Myocyte (in vitro differentiated cells): Measurements from ENCODE around the gene GPR3. TPM values are rescaled to one million over a fixed set of nuclear protein-coding genes. Genes with fewer than 3 reads are reported as not detected.

Experiments
- DNase-seq: peaks from one replicate; pipeline ENCODE4 v3.0.0-alpha.2; 2012; ENCODE audit warnings: low read depth
- polyA plus RNA-seq: library from polyadenylated mRNA; unstranded; fragments of >200 nt; gene quantifications from one replicate; pipeline ENCODE4 v1.2.1, GENCODE V29; 2012; ENCODE audit warnings: missing spikeins
- total RNA-seq: library from RNA; depleted of rRNA; stranded (reverse); fragments of >200 nt; gene quantifications from 2 replicates; pipeline ENCODE4 v1.2.3, GENCODE V29; 2014

Gene GPR3
- 0.16 and 0.72 TPM in 2 replicates for total RNA-seq
- 0.74 TPM for polyA plus RNA-seq

- peak; percentile 91 for DNase-seq
These were observed at the start of gene GPR3 for GRCh38 chr1:27392096-27392777. Gene GPR3 (plus strand): TSS chr1:27392622. CDS start chr1:27393799, 1,177 bp downstream.

- DNase-seq = no peak
These were observed 49.4 kb upstream of the GPR3 start for GRCh38 chr1:27342778-27343638.

GRCh38 chr1:27343639-27344025 is 48.8 kb upstream of the GPR3 start:
- no peak for DNase-seq

GRCh38 chr1:27345272-27345671 is 47.1 kb upstream of the GPR3 start:
- DNase-seq = no peak

- DNase-seq = no peak
These were observed 46.1 kb upstream of the GPR3 start for GRCh38 chr1:27346357-27346756.

- no peak for DNase-seq
These were observed 45.3 kb upstream of the GPR3 start for GRCh38 chr1:27346991-27347624.

- no peak for DNase-seq
These were observed 43.3 kb upstream of the GPR3 start for GRCh38 chr1:27348861-27349783.

GRCh38 chr1:27349784-27350662 is 42.4 kb upstream of the GPR3 start:
- DNase-seq = peak; percentile 40

GRCh38 chr1:27350663-27351540 is 41.5 kb upstream of the GPR3 start:
- no peak for DNase-seq

GRCh38 chr1:27351541-27352107 is 40.8 kb upstream of the GPR3 start:
- no peak for DNase-seq

GRCh38 chr1:27353166-27353565 is 39.3 kb upstream of the GPR3 start:
- no peak for DNase-seq

- DNase-seq = no peak
These were observed 38.8 kb upstream of the GPR3 start for GRCh38 chr1:27353629-27354028.

GRCh38 chr1:27355683-27356082 is 36.7 kb upstream of the GPR3 start:
- no peak for DNase-seq

GRCh38 chr1:27356277-27356618 is 36.2 kb upstream of the GPR3 start:
- DNase-seq = no peak

- no peak for DNase-seq
These were observed 35.7 kb upstream of the GPR3 start for GRCh38 chr1:27356619-27357280.

GRCh38 chr1:27357281-27358037 is 35.0 kb upstream of the GPR3 start:
- no peak for DNase-seq
